ENCODE data around the gene SLC22A6.
"Not testable (repeated sequence)": the region's sequence is repeated elsewhere in the genome, so short reads cannot be mapped to it uniquely, and the experiment has no call there.

Gene SLC22A6

DNA sequence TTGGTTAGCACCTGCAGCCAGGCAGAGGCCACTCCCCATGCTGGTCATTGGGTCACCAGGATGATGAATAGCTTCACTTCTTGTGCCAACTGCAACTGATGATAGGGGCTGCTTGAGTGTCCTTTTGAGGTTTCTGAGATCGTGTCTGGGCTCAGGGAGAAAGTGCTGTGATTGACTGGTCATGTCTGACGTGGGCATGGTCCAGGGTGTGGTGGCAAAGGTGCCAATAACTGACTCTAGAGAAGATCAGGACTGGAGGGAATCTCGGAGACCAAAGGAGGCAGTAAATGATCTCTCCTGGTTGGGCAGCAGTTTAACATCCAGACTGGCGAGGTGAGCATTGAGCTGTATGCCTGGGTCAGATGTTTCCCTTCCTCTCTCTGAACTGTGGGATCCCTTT, 10.0 kb upstream of the SLC22A6 start:
- no peak for DNase-seq
- intact Hi-C loops (cut with DNase I) = no loop called here

GRCh38 chr11:62988276-62988675, 3.5 kb upstream of the SLC22A6 start:
- intact Hi-C loops (cut with DNase I) = no loop called here
- no peak for DNase-seq

DNA sequence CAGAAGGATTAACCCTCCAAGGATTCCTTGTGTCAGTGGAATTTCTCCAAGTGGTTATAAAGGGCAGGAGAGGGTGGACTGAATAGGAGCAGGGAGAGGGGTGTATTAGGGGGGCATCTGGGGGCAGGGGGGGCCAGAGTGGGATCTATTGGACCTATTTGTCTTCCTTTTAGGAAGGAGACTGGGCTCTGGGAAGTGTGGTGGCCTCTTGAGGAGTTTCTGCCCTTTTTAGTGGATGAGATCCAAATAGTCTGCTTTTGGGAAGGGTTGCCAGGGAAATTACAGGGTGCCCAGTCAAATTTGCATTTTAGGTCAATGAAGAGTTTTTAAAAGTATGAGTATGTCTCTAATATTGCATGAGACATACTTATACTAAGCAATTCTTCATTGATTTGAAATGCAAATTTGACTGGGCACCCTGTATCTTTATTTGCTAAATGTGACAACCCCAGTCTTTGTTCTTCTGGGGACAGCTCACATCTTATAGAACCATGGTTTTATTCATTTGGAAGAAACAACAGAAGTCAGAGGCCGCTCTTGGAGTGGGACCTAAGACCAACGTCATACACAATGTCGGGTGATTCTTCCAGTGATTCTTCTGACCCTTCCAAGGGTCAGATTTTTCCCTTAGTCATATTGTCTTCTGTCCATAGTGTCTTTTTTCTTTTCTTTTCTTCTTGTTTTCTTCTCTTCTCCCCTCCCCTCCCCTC, 429 bp upstream of the SLC22A6 start:
- intact Hi-C loops (cut with DNase I) = no loop called here
- peak in 4 of 42 donors; percentile 9 to 31 (median 15) for DNase-seq

GRCh38 chr11:62983536-62984199, 1.1 kb downstream of the SLC22A6 start:
- intact Hi-C loops (cut with DNase I) = no loop called here
- no peak for DNase-seq

DNA sequence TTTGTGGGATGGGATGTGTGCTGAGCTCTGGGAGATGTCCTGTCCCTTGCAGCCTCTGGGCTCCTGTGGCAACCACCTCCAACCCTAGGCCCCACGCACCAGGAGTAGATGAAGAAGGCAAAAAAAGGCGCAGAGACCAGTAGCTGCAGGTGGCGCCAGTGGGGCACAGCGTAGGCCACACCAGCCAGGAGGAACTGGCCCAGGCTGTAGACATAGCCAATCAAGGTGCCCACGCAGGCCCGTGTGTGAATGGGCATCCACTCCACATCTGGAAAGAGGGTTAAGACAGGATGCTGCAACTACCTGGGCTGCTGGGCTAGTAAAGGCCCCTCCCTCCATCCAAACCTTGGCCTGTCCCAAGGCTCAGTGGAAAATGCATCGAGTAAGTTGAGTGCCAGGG, 3.0 kb downstream of the SLC22A6 start:
- no peak for DNase-seq
- intact Hi-C loops (cut with DNase I) = no loop called here

GRCh38 chr11:62980133-62980760, 4.5 kb downstream of the SLC22A6 start:
- no peak for DNase-seq
- intact Hi-C loops (cut with DNase I) = no loop called here

GRCh38 chr11:62976109-62976508, 8.7 kb downstream of the SLC22A6 start:
- DNase-seq = no peak
- intact Hi-C loops (cut with DNase I) = no loop called here

GRCh38 chr11:62974848-62975522, 9.8 kb downstream of the SLC22A6 start:
- intact Hi-C loops (cut with DNase I) = no loop called here
- peak in 10 of 42 donors; percentile 7 to 45 (median 18) for DNase-seq

GRCh38 chr11:62965574-62965973, 19.2 kb downstream of the SLC22A6 start:
- intact Hi-C loops (cut with DNase I) = no loop called here
- no peak for DNase-seq

- peak in 1 of 42 donors; percentile 9 for DNase-seq
- intact Hi-C loops (cut with DNase I) = no loop called here
These were observed 22.4 kb downstream of the SLC22A6 start for GRCh38 chr11:62962391-62962790.

GRCh38 chr11:62961017-62961570, 23.7 kb downstream of the SLC22A6 start:
- peak in 1 of 42 donors; percentile 3 for DNase-seq
- intact Hi-C loops (cut with DNase I) = no loop called here

DNA sequence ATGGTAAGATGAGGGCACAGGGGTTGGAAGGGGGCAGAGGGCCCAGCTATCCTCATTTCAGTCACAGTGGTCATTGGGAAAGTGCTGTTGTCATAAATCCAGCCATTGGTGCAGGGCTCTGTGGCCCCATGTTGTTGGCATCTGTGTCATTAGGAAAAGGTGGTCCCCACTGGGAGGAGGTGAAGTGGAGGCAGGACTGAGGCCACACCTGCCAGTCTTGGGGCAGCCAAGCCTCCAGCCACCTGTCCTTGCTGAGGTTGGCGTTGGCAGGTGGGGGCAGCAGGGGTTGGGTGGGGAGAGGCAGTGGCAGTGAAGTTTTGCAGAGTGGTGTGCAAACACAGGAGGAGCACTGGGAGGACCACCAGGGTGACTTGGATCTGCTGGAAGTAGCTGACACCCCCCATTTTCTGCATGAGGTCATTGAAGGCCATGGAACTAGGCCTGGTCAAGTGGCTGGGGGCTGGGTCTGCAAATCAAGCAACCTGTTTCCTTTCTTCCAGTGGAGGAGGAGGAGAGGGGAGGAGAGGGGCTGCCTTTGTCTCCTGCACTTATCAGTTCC, 25.3 kb downstream of the SLC22A6 start:
- intact Hi-C loops (cut with DNase I) = no loop called here
- DNase-seq = no peak

- intact Hi-C loops (cut with DNase I) = no loop called here
These were observed 26.0 kb downstream of the SLC22A6 start for GRCh38 chr11:62958547-62959421.

GRCh38 chr11:62957147-62957546, 27.6 kb downstream of the SLC22A6 start:
- DNase-seq = no peak
- intact Hi-C loops (cut with DNase I) = no loop called here

More at GRCh38 chr11:62958547-62959421, 26.0 kb downstream of the SLC22A6 start:
- no peak for DNase-seq

DNA sequence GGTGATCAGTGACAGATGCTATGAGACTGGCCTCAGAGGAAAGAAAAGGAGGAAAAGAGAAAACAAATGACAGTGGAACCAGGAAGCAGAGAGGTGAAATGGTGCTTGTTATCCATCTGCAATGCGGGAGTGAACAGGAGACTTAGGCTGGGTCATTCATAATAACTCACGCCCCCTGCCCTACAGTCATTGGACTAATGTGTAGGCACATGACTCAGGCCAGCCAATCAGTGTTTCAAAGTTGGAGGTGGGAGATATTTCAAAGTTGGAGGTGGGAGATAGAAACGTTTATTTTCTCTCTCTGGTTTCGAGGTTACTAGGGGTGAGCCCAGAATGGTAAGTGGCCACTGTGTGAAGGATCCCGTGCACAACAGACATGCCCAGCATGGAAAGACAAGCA, 30.3 kb downstream of the SLC22A6 start:
- intact Hi-C loops (cut with DNase I) = no loop called here
- peak in 1 of 42 donors; percentile 14 for DNase-seq

GRCh38 chr11:62953811-62954210, 31.0 kb downstream of the SLC22A6 start:
- DNase-seq = no peak
- intact Hi-C loops (cut with DNase I) = no loop called here

- no peak for DNase-seq
- intact Hi-C loops (cut with DNase I) = no loop called here
These were observed 35.9 kb downstream of the SLC22A6 start for GRCh38 chr11:62948765-62949320.

DNA sequence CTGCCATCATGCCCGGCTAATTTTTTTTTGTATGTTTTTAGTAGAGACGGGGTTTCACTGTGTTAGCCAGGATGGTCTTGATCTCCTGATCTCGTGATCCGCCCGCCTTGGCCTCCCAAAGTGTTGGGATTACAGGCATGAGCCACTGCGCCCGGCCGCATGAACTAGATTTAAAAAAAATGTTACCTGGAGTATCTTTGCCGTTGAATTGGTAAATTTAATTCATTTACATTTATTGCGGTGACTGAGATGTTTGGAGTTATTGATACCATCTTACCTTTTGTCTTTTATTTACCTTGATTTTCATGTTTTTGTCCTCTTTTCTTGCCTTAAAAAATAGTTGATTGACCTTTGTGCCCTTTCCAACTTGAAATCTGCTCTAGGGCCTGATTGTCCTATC, 39.2 kb downstream of the SLC22A6 start:
- intact Hi-C loops (cut with DNase I); DNase-seq: not testable (repeated sequence)
